Ureter (tissue), 1 donor: Measurements from ENCODE around the gene PGC. TPM values are rescaled to one million over a fixed set of nuclear protein-coding genes. Genes with fewer than 3 reads are reported as not detected.

Experiments used
- DNase-seq: peaks from one replicate; pipeline ENCODE4 v3.0.0-alpha.2; 2020; ENCODE audit warnings: low spot score
- total RNA-seq: library from RNA; stranded (reverse); gene quantifications from one replicate; pipeline ENCODE4 v1.2.4, GENCODE V29; 2023
- donor health status: DM: yes; HTN: yes; CAD: no.

The PGC gene
- total RNA-seq, 1 donor from 2014 or later: not detected

GRCh38 chr6:41730531-41731436, 16.4 kb downstream of the PGC start:
- no peak for DNase-seq

- no peak for DNase-seq
Measured at GRCh38 chr6:41729624-41730023, 17.6 kb downstream of the PGC start.

- DNase-seq: no peak
Measured at GRCh38 chr6:41728954-41729353, 18.2 kb downstream of the PGC start.

- no peak for DNase-seq
Measured at GRCh38 chr6:41728073-41728936, 18.9 kb downstream of the PGC start.

GRCh38 chr6:41727705-41728072, 19.5 kb downstream of the PGC start:
- no peak for DNase-seq

GRCh38 chr6:41726876-41727275, 20.3 kb downstream of the PGC start:
- no peak for DNase-seq

- no peak for DNase-seq
Measured at GRCh38 chr6:41724586-41725501, 22.4 kb downstream of the PGC start.

- DNase-seq: no peak
Measured at GRCh38 chr6:41724228-41724580, 23.0 kb downstream of the PGC start.

GRCh38 chr6:41723530-41724227, 23.5 kb downstream of the PGC start:
- peak; percentile 88 for DNase-seq

GRCh38 chr6:41722969-41723529, 24.1 kb downstream of the PGC start:
- no peak for DNase-seq

GRCh38 chr6:41721414-41721813, 25.8 kb downstream of the PGC start:
- no peak for DNase-seq

- no peak for DNase-seq
Measured at GRCh38 chr6:41720783-41721182, 26.4 kb downstream of the PGC start.

- DNase-seq: no peak
Measured at GRCh38 chr6:41720262-41720620, 27.0 kb downstream of the PGC start.

- no peak for DNase-seq
Measured at GRCh38 chr6:41719436-41720261, 27.5 kb downstream of the PGC start.

- no peak for DNase-seq
Measured at GRCh38 chr6:41718828-41719227, 28.4 kb downstream of the PGC start.

GRCh38 chr6:41717392-41717736, 29.8 kb downstream of the PGC start:
- no peak for DNase-seq

- DNase-seq: no peak
Measured at GRCh38 chr6:41716516-41717391, 30.4 kb downstream of the PGC start.

- DNase-seq: no peak
Measured at GRCh38 chr6:41715795-41716515, 31.2 kb downstream of the PGC start.
